GM23338 (cell line): Measurements from ENCODE around the gene FXYD2. TPM values are rescaled to one million over a fixed set of nuclear protein-coding genes. Genes with fewer than 3 reads are reported as not detected.

Experiments used
- ATAC-seq: fragments of 200-7000 bp; cut with Tn5 transposase; 3 replicates; pipeline ENCODE4 v1.9.1; 2020
- DNase-seq: peaks from one replicate; pipeline ENCODE4 v3.0.0-alpha.2; 2015; ENCODE audit warnings: low spot score
- H2AFZ ChIP-seq: fragments of 200-600 bp; sonication (generic); 2 replicates; pipeline ENCODE4 v1.8.0; 2016; ENCODE audit warnings: antibody characterized with exemption, mild to moderate bottlenecking, moderate library complexity
- H3F3A ChIP-seq: fragments of 200-600 bp; sonication (generic); replicated peaks from 2 replicates; pipeline ENCODE4 v1.8.0; 2017; ENCODE audit warnings: antibody characterized with exemption, mixed run types, low read depth
- H3K27ac ChIP-seq: fragments of 200-600 bp; sonication (generic); 2 replicates; pipeline ENCODE4 v1.6.1; 2016; ENCODE audit warnings: low read depth
- H3K27me3 ChIP-seq: fragments of 200-600 bp; sonication (generic); 2 replicates; pipeline ENCODE4 v1.8.0; 2016; ENCODE audit warnings: mild to moderate bottlenecking, mixed run types, moderate library complexity; ENCODE audit not compliant: insufficient read depth
- H3K36me3 ChIP-seq: fragments of 200-600 bp; sonication (generic); 2 replicates; pipeline ENCODE4 v1.8.0; 2016; ENCODE audit warnings: mild to moderate bottlenecking; ENCODE audit not compliant: insufficient read depth
- H3K4me1 ChIP-seq: fragments of 200-600 bp; sonication (generic); 2 replicates; pipeline ENCODE4 v1.8.0; 2016; ENCODE audit warnings: mild to moderate bottlenecking, moderate library complexity; ENCODE audit not compliant: insufficient read depth
- H3K4me2 ChIP-seq: fragments of 200-600 bp; sonication (generic); 2 replicates; pipeline ENCODE4 v1.7.1; 2017; ENCODE audit warnings: mixed run types
- H3K4me3 ChIP-seq: fragments of 200-600 bp; sonication (generic); 2 replicates; pipeline ENCODE4 v1.6.1; 2016; ENCODE audit warnings: mixed run types
- H3K79me2 ChIP-seq: fragments of 200-600 bp; sonication (generic); replicated peaks from 2 replicates; pipeline ENCODE4 v1.8.0; 2017; ENCODE audit warnings: mild to moderate bottlenecking; ENCODE audit not compliant: insufficient read depth
- H3K9me2 ChIP-seq: fragments of 200-600 bp; sonication (generic); 2 replicates; pipeline ENCODE4 v1.8.0; 2017; ENCODE audit not compliant: insufficient read depth
- H4K20me1 ChIP-seq: fragments of 200-600 bp; sonication (generic); replicated peaks from 2 replicates; pipeline ENCODE4 v1.8.0; 2017; ENCODE audit warnings: mild to moderate bottlenecking; ENCODE audit not compliant: insufficient read depth
- H3K27ac Mint-ChIP-seq: 2 replicates; pipeline ENCODE4 v1.8.0; 2020; ENCODE audit warnings: inconsistent platforms, mild to moderate bottlenecking, moderate library complexity, mixed read lengths
- H3K27me3 Mint-ChIP-seq: 3 replicates; pipeline ENCODE4 v1.8.0; 2022; ENCODE audit warnings: low read depth, mild to moderate bottlenecking, moderate library complexity, mixed read lengths, inconsistent platforms; ENCODE audit not compliant: insufficient read depth, poor library complexity
- H3K36me3 Mint-ChIP-seq: 3 replicates; pipeline ENCODE4 v1.8.0; 2021; ENCODE audit warnings: low read depth, mild to moderate bottlenecking, inconsistent platforms, moderate library complexity, mixed read lengths
- H3K4me1 Mint-ChIP-seq: 3 replicates; pipeline ENCODE4 v1.8.0; 2020; ENCODE audit warnings: mild to moderate bottlenecking, inconsistent platforms, mixed read lengths
- H3K4me3 Mint-ChIP-seq: 3 replicates; pipeline ENCODE4 v1.8.0; 2021; ENCODE audit warnings: moderate library complexity, mild to moderate bottlenecking, inconsistent platforms, mixed read lengths
- H3K9me3 Mint-ChIP-seq: 3 replicates; pipeline ENCODE4 v1.8.0; 2020; ENCODE audit warnings: moderate library complexity, mild to moderate bottlenecking, inconsistent platforms, mixed read lengths
- EZH2phosphoT487 ChIP-seq: fragments of 200-600 bp; sonication (generic); IDR thresholded peaks from one replicate; pipeline ENCODE4 v1.8.1; 2018; ENCODE audit warnings: antibody characterized with exemption; ENCODE audit not compliant: unreplicated experiment
- ZNF462 ChIP-seq: fragments of 250-450 bp; sonication (Bioruptor Pico); IDR thresholded peaks from 2 replicates; pipeline ENCODE4 v1.5.0; 2020; ENCODE audit warnings: mild to moderate bottlenecking, moderate library complexity
- polyA plus RNA-seq: library from polyadenylated mRNA; unstranded; fragments of >200 nt; fragmentation: Nextera tagmentation; extraction: Ambion mirVana; gene quantifications from 2 replicates; pipeline ENCODE4 v1.2.1, GENCODE V29; 2016
- total RNA-seq: library from RNA; depleted of rRNA; stranded (reverse); fragments of >200 nt; shearing (Covaris generic); gene quantifications from 2 replicates; pipeline ENCODE4 v1.2.3, GENCODE V29; 2014
- TF ChIP-seq, protein P1 (sequence below): IDR thresholded peaks from 2 replicates; pipeline ENCODE4 v1.6.1; 2016; ENCODE audit warnings: antibody characterized with exemption

FXYD2 gene
- total and polyA plus RNA-seq, 2 experiments from 2014 or later: 0.59 to 1.4 TPM

GRCh38 chr11:117825538-117826189 is 1.1 kb upstream of the FXYD2 start:
- Histone ChIP-seq H3K27ac (no peak overlapping the region), H3K4me2 (no peak overlapping the region), H3K27me3 (no peaks in the 10 kb centered on the region), H3K4me1 (peaks cover 8% of the 10 kb centered on the region; the same call in 1 of the 2 replicates), H3K9me2 (no peaks in the 10 kb centered on the region), H3F3A (no peaks in the 10 kb centered on the region), H3K79me2 (no peaks in the 10 kb centered on the region), H3K36me3 (no peaks in the 10 kb centered on the region), H3K4me3 (no peak overlapping the region), H2AFZ (no peak overlapping the region), H4K20me1 (no peaks in the 10 kb centered on the region)
- ATAC-seq (no peak), DNase-seq (no peak)
- H3K36me3 Mint-ChIP-seq: no peaks in the 10 kb centered on the region
- no peak overlapping the region for H3K4me3 Mint-ChIP-seq
- no peaks in the 10 kb centered on the region for H3K9me3 Mint-ChIP-seq
- TF ChIP-seq, protein P1, sequence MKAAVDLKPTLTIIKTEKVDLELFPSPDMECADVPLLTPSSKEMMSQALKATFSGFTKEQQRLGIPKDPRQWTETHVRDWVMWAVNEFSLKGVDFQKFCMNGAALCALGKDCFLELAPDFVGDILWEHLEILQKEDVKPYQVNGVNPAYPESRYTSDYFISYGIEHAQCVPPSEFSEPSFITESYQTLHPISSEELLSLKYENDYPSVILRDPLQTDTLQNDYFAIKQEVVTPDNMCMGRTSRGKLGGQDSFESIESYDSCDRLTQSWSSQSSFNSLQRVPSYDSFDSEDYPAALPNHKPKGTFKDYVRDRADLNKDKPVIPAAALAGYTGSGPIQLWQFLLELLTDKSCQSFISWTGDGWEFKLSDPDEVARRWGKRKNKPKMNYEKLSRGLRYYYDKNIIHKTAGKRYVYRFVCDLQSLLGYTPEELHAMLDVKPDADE: no peak
- TF ChIP-seq ZNF462 (CRISPR knock-in tag) (no peak), EZH2phosphoT487 (no peak)
- H3K4me1 Mint-ChIP-seq: peaks cover 36% of the 10 kb centered on the region
- H3K27me3 Mint-ChIP-seq: peaks cover 26% of the 10 kb centered on the region
- H3K27ac Mint-ChIP-seq: no peak overlapping the region
